GM15510 (cell line): ENCODE measurements around the gene AACS.

Experiments used
- POLR2A ChIP-seq: IDR thresholded peaks from 3 replicates; pipeline ENCODE4 v1.6.1; 2011; ENCODE audit warnings: borderline replicate concordance; ENCODE audit not compliant: insufficient read length; ENCODE audit errors: extremely low read depth

Gene AACS

DNA sequence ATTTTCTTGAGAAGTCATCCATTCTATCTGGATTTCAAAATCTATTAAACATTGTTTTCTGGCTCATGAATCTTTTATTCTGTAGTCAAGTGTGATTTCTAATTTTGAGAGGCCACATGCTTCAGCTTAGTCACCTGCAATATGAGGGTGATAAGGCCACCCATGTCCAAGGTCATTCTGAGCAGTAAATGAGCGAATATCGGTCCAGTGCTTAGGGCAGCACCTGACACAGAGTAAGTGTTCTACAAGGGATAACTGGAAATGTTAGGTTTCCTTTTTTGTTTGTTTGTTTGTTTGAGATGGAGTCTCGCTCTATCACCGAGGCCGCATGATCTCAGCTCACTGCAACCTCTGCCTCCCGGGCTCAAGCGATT lies 34.2 kb downstream of the AACS start:
- no peak for TF ChIP-seq POLR2A

DNA sequence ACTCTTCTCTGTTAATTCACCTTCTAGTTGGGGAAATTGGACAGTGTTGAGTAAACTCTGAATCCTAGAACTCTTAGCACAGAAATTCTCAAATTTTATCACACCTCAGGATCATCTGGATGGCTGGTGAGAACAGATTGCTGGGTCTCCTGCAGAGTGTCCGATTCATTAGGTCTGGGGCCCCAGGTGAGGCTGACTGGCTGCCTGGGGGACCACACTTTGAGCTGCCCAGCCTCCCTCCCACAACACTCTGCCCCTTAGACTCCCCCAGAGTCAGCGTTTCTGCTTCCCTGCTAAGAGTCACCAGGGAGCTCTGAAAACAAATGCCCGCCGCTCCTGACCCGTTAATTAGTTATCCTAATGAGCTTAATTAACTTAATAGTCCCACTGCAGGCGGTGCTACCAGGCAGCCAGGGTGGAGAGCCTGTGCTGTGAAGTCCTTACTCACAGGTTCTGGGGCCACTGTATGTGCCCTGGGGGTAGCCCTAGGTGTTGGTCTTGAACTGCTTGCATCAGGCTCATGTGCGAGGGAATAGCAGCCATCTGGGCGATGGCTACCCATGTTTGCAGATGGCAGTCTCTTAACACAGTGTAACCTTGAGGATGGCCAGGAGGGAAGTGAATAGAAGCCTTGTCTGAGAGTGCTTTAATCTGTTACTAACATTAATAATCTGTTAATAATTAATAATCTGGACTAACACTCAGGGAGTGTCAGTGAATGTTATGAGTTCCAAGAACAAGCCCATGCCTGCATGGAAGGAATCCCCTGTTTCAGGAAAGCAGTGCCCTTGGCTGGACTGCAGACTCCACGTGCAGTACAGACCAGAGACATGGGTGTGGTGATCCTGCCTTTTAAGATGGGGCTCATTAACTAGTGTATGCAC lies 35.6 kb downstream of the AACS start:
- no peak for TF ChIP-seq POLR2A

GRCh38 chr12:125104982-125105381 lies 39.7 kb downstream of the AACS start:
- no peak for TF ChIP-seq POLR2A

- no peak for TF ChIP-seq POLR2A
Measured at GRCh38 chr12:125105600-125105999, 40.4 kb downstream of the AACS start.

- TF ChIP-seq POLR2A = no peak
Measured at GRCh38 chr12:125110641-125111360, 45.6 kb downstream of the AACS start.

- TF ChIP-seq POLR2A = no peak
Measured at GRCh38 chr12:125111403-125111802, 46.2 kb downstream of the AACS start.

GRCh38 chr12:125113263-125113662 lies 48.0 kb downstream of the AACS start:
- TF ChIP-seq POLR2A = no peak

GRCh38 chr12:125113789-125114188 lies 48.6 kb downstream of the AACS start:
- TF ChIP-seq POLR2A = no peak

DNA sequence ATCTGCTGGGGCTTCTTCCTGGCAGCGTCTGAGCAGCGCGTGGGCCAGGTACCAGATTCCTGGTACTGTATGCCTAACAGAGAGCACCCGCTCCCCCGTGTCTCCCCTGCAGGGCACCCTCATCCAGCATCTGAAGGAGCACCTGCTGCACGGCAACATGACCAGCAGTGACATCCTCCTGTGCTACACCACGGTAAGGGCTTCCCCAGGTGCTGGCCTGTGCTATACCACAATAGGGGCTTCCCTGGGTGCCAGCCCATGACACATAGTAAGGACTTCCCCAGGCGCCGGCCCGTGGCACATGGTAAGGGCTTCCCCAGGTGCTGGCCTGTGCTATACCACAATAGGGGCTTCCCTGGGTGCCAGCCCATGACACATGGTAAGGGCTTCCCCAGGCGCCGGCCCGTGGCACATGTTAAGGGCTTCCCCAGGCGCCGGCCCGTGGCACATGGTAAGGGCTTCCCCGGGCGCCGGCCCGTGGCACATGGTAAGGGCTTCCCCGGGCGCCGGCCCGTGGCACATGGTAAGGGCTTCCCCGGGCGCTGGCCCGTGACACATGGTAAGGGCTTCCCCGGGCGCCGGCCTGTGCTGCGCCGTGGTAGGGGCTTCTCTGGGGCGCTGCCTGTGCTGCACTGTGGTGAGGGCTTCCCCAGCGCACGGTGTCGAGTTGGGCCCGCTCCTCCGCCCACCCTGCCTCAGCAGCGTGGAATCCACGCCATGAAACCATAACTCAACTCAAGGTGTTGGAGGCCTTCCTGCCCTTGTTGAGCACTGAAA lies 49.3 kb downstream of the AACS start:
- TF ChIP-seq POLR2A = no peak

- TF ChIP-seq POLR2A = no peak
Measured at GRCh38 chr12:125120566-125120965, 55.3 kb downstream of the AACS start.

DNA sequence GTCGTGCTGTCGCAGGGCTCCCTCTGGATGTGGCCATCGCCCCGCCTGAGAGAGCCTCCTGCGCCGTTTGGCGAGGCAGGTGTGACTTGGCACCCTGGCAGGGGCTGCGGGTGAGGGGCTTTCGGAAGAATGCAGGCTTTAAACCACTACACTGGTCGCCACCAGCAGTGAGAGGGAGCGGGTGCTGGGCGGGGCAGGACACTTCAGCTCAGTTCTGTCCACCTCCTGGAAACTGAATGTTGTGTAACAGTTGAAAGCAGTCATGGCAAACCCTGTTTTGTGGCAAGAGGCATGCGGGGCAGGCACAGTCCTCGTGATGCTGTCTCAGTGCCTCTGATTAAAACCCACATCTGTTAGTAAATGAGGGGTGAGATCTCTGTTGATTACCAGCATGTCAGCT lies 55.9 kb downstream of the AACS start:
- no peak for TF ChIP-seq POLR2A

GRCh38 chr12:125122668-125123067 lies 57.4 kb downstream of the AACS start:
- no peak for TF ChIP-seq POLR2A

GRCh38 chr12:125124320-125124966 lies 59.2 kb downstream of the AACS start:
- no peak for TF ChIP-seq POLR2A

DNA sequence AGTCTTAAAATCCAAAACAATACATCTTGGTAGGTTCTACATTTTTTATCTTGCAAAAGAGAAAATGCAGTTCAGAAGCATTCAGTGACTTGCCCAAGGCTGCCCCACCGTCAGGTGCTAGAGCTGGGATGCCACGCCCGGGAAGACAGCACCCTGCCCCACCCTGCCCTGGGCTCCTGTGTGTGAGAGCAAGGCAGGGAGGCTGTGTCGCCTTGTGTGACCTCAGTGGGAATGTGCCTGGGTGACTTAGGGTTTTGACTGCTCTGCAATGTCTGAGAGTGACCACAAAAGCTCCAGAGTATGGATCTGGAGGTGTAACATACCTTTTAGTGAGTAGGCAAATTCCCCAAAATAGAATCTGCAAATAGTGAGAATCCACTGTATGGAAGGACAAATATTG lies 60.0 kb downstream of the AACS start:
- no peak for TF ChIP-seq POLR2A
